CD4-positive, alpha-beta T cell treated with Interleukin-4 for 4 hours (primary cell): ENCODE data around the gene MRPL33.

ENCODE experiments used
- DNase-seq: peaks from one replicate; pipeline ENCODE4 v3.0.0-alpha.2; 2020

MRPL33 gene

DNA sequence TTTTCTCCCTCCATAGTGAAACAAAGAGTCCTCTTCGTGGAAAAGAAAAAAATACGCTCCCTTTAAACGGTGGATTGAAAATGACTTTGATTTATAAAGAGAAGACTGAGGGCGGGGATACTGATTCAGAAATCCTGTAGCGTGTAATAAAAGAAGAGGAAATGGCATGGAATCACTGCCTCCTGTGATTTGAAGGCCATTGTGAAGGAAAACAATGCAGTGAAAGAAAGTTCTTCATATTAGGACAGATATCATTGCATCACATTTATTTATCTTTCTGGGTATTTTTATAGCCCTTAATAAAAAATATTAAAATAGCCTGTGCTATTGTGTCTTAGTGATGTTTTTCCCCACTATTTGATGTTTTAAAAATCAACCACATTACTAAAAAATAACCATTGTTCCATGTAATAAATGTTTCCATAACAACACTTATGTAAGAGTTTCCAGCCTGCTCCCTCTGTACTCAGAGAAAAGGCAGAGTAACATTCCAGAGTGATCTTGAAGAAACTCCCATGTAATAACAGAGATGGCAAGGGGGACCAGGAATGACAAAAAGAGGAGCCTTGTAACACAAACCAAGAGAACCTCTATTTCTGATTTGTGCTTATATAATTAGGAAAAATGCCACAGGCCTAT lies 8.0 kb downstream of the MRPL33 start:
- no peak for DNase-seq

DNA sequence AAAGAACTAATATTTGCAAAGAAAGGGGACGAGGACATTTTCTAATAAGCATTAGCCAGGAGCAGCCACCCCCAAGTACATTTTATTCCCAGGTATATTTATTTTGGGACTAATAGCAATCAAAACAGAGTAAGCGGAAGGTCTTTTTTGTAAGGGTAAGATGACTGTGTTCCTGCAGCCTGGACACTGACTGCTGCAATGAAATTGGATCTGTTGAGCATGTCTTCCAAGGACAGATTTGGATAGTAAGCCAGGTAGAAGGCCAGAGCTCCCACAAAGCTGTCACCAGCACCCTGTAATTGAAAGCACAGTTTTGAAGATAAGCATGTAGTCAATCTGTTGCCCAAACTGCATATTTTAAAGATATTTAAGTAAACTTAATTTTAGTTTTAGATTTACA lies 10.0 kb downstream of the MRPL33 start:
- DNase-seq: no peak

DNA sequence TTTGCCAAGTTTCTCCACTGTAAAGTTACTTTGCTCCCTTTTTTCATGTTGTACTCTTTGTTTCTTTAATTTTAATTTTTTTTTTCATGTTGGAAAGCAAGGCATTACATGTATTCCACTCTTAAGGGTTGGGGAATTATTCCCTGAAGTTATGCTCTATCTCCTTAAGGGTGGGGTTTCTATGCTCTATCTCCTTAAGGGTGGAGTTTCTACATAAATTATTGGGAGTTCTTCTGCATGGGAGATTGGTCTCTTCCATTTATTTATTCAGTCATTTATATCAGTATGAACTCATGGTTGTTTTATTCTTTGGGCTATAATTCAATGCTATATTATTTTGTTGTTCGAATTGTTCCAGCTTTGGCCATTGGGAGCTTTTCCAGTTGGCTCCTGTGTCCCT lies 11.2 kb downstream of the MRPL33 start:
- no peak for DNase-seq

DNA sequence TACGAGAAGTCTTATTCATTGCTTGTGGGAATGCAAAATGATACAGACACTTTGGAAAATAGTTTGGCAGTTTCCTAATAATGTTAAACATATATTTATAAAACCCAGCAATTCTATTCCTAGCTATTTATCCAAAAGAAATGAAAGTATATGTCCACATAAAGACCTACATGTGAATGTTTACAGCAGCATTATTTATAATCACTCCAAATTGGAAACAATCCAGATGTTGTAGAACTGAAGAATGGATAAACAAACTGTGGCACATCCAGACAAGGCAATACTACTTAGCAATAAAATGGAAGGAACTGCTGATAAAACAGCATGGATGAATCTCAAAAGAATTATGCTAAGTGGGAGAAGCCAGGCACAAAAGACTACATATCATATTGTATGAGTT lies 19.3 kb downstream of the MRPL33 start:
- no peak for DNase-seq

DNA sequence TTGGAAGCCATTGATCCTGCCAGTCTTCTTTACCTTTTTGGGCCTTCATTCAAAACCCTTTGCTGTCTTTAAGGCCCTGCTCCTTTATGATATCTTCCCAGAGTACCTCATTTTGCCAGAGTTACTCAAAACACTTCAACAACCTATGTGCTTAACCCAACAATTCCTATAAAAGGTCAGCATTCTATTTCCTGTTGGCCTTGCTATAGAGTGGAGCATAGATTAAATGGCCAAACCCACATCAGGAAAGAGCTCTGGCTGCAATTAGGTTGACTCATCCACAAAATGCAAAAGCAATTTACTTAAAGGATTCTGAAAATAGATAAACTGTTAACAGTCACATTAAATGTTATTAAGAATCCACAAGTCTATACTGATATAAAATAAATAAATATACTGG lies 21.2 kb downstream of the MRPL33 start:
- no peak for DNase-seq

DNA sequence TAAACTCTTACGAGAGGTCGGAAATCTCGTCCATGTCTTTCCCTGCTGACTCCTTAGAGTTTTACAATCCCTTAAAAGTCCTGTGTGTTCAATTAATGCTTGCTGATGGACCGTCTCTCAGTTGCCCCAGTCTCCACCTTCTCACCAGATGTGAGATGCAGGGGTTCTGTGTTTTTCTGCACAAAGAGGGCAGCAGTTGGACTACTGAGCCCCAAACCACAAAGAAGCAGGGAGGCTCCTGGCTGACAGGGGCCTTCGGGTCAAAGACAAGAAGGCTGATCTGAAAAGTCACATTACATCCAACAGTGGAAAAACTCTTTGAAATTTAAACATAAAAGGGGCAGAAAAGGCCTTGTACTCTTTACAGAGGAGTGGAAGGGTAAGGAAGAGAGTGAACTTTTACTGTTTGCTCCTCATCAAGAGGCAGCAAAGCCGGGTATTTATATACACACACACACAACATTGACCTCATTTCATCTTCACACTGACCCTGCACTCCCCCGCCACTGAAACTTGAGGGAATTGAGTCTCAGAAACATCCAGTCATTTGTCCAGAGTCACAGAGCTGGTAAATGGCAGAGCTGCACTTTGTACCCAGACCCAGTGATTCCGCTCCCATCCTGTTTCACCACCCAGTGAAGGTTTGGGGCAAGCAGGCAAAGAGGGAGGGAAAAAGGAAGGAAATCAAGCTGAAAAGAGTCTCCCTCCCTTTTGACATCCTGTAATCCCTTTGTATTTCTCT lies 23.7 kb downstream of the MRPL33 start:
- DNase-seq: no peak

DNA sequence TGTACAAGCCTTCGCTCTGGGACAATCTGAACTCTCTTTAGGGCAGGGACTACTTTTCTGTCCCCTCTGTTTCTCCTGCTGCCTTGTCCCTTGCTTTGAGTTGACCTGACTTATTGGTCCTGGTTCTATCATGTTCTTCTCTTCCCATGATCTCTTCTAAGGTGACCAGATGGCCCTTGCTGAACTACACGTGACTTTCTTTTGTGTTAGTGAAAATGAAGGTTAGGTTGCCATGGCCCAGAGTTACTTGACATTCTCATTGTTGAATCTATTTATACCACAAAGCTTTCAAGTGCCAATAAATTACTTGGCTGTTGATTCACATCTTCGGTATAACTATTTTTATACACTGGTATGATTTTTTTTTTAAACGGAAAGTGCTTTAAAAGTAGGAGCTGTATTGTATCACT lies 24.4 kb downstream of the MRPL33 start:
- no peak for DNase-seq

DNA sequence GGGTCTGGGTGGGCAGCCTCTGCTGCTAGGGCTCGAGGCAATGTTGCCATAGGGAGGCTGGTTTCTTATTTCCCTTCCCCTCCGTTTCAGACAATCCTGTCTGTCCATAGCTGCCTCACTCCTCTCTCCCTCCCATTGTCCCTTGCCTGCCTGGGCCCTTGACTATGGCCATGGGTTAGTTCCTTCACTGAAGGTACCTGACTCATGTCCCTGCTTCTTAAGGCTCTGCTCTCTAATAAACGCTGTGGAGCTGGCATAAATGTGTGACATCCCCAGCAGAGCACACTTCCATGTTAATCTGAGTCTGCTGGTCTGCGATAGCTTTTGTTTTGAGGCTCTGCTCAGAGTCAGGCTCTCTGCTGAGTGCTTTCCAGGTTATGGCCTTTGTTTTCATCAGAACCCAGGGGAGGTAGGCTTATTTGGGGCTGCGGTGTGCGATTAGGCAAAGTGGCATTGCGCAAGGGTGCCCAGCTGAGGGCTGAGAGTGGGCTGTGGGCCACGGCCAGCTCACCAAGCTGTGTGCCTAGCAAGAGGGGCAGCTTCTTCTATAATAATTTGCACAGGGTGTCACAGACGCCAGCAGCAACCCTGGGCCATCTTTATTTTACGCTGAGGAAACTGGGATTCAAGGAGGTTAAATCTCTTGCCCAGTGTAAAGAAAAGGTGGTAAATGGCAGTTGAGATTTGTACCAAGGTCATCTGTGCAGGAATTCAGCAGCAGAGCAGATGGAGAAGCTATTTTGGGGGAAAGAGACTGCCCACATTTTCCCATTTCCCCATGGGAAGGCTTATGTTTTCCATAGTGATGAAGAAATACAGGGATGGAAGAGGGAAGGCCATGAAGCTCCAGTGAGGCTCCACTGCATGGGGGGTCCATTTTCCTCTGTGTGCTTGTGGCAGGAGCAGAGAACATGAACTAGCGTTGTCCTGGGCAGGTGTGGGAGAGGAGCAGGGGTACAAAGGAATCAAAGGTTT lies 25.6 kb downstream of the MRPL33 start:
- no peak for DNase-seq

DNA sequence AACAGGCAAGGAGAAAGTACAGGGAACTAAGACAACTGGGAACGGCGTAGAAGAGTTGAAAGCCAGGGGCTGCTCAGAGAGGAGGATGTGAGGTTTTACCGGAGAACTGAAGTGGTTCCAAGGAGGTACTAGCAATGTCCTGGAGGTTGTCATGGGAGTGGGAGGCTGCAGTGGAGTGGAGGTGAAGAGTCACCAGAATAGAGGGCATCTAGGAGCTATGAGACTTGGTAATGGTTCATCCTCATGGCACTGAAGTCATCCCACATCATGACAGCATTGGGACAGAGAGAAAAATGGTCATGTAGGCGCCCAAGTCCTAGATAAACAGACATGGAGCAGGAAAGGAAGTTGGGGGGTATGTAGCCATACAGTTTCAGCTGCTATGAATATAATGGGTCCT lies 26.3 kb downstream of the MRPL33 start:
- DNase-seq: no peak

DNA sequence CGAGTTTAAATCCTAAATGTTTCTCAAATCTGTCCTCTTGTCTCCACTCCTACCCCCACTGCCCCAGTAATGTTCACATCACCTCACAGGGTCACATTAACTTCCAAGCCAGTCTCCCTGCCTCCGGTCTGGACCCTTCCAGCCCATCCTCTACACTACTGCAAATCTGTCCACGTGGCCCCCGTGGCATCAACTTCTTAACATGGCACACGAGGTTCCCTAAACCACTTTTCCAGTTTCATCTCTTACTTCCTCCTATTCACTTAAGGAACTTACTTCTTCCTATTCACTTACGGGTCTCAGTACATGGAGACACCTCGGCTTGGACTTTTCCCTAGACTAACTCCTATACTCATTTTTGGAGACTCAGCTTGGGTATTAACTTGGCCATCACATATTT lies 27.0 kb downstream of the MRPL33 start:
- no peak for DNase-seq

DNA sequence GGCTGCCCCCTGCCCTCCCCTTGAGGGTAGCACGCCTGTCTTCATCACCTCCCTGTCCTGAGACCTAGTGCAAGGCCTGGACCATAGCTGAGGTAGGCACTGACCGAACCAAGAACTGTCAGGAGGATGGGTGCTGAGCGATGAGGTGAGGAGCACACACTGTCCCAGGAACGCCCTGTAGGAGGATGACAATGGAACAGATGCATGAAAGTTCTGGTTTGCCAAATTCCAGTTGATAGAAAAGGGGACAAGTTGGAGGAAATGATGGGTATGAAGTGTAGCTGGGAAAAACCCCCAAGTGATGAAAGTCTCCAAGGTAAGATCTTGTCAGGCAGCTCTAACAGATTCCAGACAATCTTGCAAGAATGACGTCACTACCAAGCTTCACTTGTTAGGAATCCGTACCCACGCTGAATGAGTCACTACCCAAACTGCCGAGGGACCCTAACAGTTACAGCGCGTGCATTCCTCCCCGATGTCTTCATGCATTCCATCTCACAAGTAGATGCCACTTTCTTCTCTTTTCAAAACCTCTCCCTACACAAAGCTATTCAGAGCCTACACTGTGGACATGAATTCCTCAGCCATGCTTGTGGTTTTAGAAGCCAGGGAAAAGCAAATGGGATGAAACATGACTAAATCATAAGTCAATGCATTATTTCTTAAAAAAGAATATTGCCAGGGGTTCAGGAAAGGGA lies 27.6 kb downstream of the MRPL33 start:
- no peak for DNase-seq

DNA sequence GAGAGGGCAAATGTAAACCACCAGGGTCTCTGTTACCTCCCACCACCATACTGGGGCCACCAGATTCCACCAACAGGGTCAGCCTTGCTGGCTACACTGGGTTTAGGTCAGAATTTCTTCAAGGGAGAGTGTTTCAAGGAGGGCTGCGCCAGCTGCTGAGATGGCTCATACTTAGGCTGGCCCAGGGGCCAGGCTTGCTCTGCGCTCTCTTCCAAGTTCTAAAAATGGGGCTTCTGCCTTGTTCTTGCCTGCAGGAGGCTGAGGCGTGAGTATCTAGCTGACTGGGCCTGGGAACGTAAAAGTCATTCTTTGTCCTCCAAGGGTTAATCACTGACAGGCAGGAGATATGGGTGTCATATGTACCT lies 28.1 kb downstream of the MRPL33 start:
- no peak for DNase-seq

DNA sequence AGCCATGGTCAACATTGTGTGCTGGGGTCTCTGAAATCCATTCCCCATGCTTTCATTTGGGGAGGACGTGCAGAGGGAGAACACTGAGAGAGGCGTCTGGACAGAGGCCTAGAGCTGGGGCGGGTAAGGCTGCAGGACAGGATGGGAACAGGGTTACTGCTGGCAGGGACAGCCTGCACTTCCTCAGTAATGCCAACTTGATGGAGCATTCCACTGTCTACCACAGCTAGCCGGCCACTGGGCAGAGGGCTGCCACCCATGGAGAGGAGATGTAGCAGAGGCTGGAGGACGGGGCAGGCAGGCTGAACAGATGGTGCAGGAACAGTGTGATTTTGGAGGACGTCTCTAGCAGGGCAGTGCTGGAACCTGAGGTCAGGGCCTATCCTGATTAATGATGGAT lies 29.3 kb downstream of the MRPL33 start:
- no peak for DNase-seq

DNA sequence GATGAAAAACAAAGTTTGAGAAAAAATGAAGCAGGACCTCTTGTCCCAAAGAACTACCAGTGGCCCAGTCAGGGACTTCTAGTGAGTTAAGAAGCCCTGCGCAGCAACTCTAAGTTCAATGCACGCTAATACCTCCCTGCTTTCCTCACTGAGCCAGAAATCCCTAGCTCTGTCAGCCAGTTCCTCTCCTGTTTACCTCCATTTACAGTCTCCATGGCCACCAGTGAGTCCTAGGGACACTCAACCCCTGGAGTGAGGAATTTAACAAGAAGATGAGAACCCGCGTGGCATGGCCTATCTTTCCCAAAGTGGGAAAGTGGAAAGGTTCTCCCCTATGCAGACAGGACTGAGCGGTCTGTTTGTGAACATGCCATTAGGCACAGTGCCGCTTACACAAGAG lies 31.0 kb downstream of the MRPL33 start:
- DNase-seq: no peak

DNA sequence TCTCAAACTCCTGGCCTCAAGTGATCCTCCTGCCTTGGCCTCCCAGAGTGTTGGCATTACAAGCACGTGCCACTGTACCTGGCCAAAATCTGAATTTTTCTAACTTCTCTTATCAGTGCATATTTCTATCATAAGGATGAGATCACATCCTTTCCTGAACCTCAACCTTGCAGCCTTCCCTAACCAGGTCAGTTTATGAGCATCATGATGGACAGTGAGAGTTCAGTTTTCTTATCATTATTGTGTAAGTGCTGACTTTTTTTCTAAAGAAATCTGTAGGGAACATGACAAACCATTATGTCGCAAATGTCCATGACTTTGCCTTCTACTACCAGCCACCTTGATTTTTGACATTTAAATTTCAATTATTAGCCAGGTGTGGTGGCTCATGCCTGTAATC lies 31.5 kb downstream of the MRPL33 start:
- no peak for DNase-seq

DNA sequence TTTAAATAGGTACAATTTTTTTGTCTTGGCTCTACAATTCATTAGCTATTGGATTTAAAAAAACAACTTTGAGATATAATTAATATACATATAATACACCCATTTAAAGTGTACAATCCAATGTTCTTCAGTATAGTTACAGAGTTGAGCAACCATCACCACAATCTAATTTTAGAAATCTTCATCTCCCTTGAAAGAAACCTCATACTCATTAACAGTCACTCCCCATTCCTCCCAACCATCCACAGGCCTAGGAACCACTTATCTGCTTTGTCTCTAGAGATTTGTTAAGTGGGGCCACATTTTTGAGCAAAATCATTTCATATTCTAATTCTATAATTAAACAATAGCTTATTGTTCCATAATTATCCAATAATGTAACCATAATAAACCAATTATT lies 32.6 kb downstream of the MRPL33 start:
- DNase-seq: no peak

DNA sequence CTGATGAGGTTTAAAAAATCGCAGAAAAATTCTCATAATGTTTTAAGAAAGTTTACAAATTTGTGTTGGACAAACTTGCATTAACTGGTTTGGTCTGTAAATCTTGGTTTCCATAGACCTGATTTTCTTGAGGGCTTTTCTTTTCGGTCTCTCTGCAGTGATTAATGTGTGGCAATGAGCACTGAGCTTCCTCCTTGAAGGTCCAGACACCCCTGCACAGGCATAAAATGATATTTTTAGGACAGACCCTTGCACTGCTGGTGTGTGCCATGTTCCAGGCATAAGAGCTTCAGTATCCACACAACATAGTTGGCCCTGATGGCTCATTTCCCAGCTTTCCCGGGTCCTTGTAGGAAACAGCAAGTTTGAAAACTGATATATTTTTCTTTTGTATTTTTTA lies 33.7 kb downstream of the MRPL33 start:
- DNase-seq: no peak

DNA sequence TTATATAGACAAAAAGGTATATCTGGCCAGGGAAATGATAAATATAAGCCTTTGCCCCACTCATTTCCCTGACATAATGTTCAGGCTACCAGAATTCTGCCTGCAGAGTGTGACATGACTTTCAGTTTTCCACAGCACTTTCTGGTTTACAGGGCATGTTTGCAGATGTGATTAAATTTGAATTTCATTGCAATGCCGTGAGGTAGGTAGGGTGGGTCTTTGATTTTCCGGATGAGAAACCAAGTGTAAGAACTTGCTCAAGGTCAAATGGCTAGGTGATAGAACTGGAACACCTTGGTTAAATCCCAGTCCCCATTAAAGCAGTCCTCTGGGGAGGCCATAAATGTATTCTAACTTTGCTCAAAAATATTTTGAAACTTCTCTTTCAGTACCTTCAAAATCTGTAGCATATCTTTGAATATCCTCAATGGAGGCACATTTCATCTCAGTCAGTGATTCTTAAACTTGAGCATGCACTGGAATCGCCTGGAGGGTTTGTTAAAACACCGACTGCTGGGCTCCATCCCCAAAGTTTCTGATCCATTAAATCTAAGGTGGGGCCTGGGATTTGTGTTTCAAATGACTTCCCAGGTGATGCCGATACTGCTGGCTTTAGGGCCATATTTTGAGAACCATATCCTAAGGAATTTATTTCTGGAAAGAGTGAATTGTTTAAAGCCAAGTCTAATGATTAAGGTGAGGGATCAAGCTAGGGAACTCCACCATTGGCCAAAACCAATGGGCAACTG lies 35.0 kb downstream of the MRPL33 start:
- no peak for DNase-seq

DNA sequence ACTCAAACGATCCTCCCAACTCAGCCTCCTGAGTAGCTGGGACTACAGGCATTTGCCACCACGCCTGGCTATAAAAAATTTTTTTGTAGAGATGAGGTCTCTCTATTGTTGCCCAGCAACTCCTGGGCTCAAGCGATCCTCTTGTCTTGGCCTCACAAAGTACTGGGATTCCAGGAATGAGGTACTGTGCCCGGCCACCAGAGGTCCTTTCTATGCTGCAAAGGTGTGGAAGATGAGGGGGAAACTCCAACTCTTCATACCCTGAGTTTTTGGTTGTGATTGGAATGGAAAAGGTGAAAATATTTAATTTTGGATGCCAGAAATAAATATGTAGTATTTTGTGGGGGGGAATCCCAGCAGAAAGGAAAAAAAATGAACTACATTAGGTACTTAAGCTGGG lies 36.0 kb downstream of the MRPL33 start:
- DNase-seq: no peak

DNA sequence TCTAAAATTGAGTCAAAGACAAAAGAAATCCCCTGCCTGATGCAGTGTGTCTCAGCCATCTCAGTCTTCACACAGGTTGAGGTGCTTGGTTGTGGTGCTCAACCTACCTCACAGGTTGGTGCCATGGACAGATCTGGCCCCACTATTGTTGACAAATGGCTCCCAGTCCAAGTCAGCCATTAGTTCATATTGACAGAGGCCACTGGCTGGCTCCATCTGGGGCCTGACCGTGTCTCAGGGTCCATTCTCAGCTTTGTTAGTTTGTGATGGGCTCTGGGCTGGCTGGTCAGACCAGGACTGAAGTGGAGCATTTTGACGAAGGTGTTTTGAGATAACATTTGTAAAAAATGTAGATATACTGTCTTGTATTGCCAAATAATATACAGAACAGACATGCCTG lies 36.9 kb downstream of the MRPL33 start:
- no peak for DNase-seq

DNA sequence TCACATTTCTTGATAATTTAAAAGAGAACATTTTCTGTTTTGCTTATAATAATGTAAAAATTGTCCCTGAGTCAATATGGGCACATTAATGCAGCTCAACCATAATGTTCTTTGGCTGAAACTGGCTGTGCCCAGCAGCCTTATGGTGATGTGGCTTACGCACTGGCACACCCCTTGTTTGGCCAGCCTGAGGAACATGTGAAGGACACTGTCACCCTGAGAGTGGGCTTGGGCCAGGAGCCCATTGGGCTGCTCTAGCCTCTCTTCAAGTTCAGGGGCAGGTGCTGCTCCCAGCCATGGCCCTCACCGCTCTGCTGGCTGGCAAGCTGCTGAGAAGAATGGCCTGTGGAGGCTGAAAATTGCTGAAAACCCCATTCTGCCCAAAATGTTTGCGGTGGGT lies 37.5 kb downstream of the MRPL33 start:
- DNase-seq: no peak

DNA sequence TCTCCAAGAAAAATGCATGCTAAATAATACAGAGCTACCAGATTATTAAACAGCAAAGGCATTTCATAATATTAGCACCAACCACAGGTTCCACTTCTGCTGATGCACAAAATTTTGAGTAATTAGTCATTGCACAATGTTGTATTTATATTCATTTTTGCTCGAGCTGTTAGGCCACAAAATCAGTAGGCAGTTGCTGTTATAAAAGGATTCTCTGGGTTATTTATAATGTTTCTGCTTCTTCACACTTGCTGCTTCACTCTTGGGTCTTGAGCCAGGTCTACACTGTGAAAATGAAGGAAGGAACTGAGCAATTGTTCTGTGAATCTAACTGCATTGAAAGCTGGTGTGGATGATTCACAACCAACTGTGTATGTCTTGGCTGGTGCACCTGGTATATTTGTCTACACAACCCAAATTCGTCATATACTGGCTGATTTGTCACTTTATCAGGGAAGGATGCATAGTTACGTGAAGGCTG lies 38.3 kb downstream of the MRPL33 start:
- DNase-seq: no peak
